ENCODE measurements around the gene FGF22. TPM values are rescaled to one million over a fixed set of nuclear protein-coding genes. Genes with fewer than 3 reads are reported as not detected.

Gene FGF22
- total and polyA plus RNA-seq, 2 donors from 2014 or later: 0.19 to 0.71 TPM

- TF ChIP-seq CTCF (IDR thresholded peaks at IDR 0.05; ENCODE audit: borderline replicate concordance, extremely low read depth, insufficient read depth): no peak
- Histone ChIP-seq H3K27ac (ENCODE audit: low read depth in 2 of 2, low read length in 2 of 2) (no peak overlapping the region), H3K36me3 (ENCODE audit: control insufficient read depth in 2 of 3, insufficient read depth in 3 of 3, low read length in 3 of 3) (peaks cover 0 to 5% (median 0%) of the 10 kb centered on the region in 3 donors), H3K9ac (ENCODE audit: low read length in 3 of 3) (no peak overlapping the region), H3K4me1 (ENCODE audit: control insufficient read depth in 2 of 3, insufficient read depth in 2 of 3, low read depth in 1 of 3, low read length in 3 of 3) (no peaks in the 10 kb centered on the region), H3K27me3 (ENCODE audit: control insufficient read depth, insufficient read depth, low read length) (no peaks in the 10 kb centered on the region), H3K4me3 (ENCODE audit: low read length in 3 of 3) (no peak overlapping the region), H3K9me3 (ENCODE audit: control insufficient read depth in 2 of 3, insufficient read depth in 1 of 3, low read length in 3 of 3) (no peaks in the 10 kb centered on the region)
- DNase-seq (no peak), FAIRE-seq (no peak)
- intact Hi-C loops (cut with DNase I): no loop called here
These were observed 8.0 kb downstream of the FGF22 start for GRCh38 chr19:647566-648284.

DNA sequence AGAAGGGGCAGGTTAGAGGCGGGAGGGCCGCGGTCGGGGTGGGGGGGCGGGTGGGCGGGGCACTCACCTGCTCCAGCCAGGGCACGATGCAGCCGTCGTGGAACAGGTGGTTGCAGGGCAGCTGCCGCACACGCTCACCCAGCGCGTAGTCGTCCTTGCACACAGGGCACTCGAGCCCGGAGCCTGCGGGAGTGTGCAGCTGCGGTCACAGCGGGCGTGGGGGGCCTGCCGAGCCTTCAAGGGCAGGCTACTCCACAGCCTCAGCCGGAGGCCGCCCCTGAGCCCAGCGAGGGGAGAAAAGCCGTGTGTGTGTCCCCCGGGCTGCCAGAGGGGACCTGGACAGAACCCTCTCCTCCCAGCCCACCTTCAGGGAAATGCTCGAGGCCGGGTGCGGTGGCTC is 8.6 kb downstream of the FGF22 start:
- FAIRE-seq: no peak
- Histone ChIP-seq H3K4me1 (ENCODE audit: control insufficient read depth in 2 of 3, insufficient read depth in 2 of 3, low read depth in 1 of 3, low read length in 3 of 3) (no peaks in the 10 kb centered on the region), H3K9ac (ENCODE audit: low read length in 3 of 3) (no peak overlapping the region), H3K27me3 (ENCODE audit: control insufficient read depth, insufficient read depth, low read length) (no peaks in the 10 kb centered on the region), H3K36me3 (ENCODE audit: control insufficient read depth in 2 of 3, insufficient read depth in 3 of 3, low read length in 3 of 3) (peaks cover 0 to 5% (median 0%) of the 10 kb centered on the region in 3 donors), H3K4me3 (ENCODE audit: low read length in 3 of 3) (no peak overlapping the region), H3K27ac (ENCODE audit: low read depth in 2 of 2, low read length in 2 of 2) (no peak overlapping the region), H3K9me3 (ENCODE audit: control insufficient read depth in 2 of 3, insufficient read depth in 1 of 3, low read length in 3 of 3) (no peaks in the 10 kb centered on the region)
- TF ChIP-seq CTCF (IDR thresholded peaks at IDR 0.05; ENCODE audit: borderline replicate concordance, extremely low read depth, insufficient read depth): no peak
- no peak for DNase-seq
- intact Hi-C loops (cut with DNase I): no loop called here

DNA sequence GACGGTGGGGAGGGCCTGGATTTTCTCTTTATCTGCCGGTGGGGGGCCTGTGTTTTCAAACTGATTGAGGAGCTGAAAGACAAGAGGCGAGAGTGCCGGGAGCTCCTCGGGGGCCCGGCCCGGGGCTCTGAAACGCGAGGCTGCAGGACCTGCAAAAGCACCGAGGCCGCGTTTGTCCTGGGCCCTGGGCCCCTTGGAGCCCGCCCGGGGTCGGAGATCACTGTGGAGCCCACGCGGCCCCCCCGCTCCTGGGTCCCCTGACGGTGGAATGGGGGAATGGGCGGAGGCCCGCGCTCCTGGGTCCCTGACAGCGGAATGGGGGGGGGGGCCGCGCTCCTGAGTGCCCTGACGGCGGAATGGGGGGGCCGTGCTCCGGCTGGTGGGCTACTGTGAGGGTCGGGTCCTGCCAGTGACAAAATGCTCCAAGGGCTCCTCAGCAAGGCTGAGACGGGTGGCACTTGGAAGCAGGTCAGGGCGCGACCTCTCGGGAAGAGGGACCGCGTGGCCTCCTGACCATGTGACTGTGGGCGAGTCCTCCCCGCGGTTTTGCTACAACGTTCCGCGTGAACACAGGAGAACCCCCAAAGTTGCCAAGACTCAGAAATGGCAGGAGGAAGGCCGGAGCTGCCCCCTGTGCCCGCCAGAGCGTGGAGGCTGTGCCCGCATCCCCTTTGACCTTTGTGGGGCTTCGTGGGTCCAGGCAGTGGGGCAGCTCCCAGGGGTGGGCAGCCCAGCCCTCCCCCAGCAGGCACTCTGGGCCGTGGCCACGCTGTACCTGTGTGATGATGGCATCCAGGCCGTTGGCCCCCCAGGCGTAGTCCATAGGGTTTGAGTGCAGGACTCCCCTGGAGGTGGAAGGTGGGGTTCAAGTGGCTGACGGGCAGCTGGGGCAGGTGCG is 9.5 kb downstream of the FGF22 start:
- Histone ChIP-seq H3K27me3 (ENCODE audit: control insufficient read depth, insufficient read depth, low read length) (no peaks in the 10 kb centered on the region), H3K27ac (ENCODE audit: low read depth in 2 of 2, low read length in 2 of 2) (no peak overlapping the region), H3K4me3 (ENCODE audit: low read length in 3 of 3) (no peak overlapping the region), H3K9me3 (ENCODE audit: control insufficient read depth in 2 of 3, insufficient read depth in 1 of 3, low read length in 3 of 3) (no peaks in the 10 kb centered on the region), H3K9ac (ENCODE audit: low read length in 3 of 3) (no peak overlapping the region), H3K36me3 (ENCODE audit: control insufficient read depth in 2 of 3, insufficient read depth in 3 of 3, low read length in 3 of 3) (peaks cover 0 to 10% (median 0%) of the 10 kb centered on the region in 3 donors), H3K4me1 (ENCODE audit: control insufficient read depth in 2 of 3, insufficient read depth in 2 of 3, low read depth in 1 of 3, low read length in 3 of 3) (no peaks in the 10 kb centered on the region)
- DNase-seq (no peak), FAIRE-seq (no peak)
- intact Hi-C loops (cut with DNase I): no loop called here
- TF ChIP-seq CTCF (IDR thresholded peaks at IDR 0.05; ENCODE audit: borderline replicate concordance, extremely low read depth, insufficient read depth): no peak

All from kidney (tissue), 14 donors.